K562 (cell line): ENCODE results near the gene PRMT7. TPM values are rescaled to one million over a fixed set of nuclear protein-coding genes. Genes with fewer than 3 reads are reported as not detected.

ENCODE experiments used
- BRCA1 ChIP-seq, 2 experiments: fragments of 450-650 bp in 1 of 2; sonication (generic) in 1 of 2; formaldehyde crosslinking in 1 of 2; IDR thresholded peaks; 2 replicates each; pipeline versions ENCODE4 v1.5.0 to v1.6.1; 2017 to 2020; ENCODE audit warnings: mild to moderate bottlenecking in 1 of 2, missing genetic modification reagents in 1 of 2
- CBX2 ChIP-seq: fragments of 200-600 bp; sonication (generic); IDR thresholded peaks from one replicate; pipeline ENCODE4 v1.6.1; 2012; ENCODE audit warnings: mild to moderate bottlenecking, low read length, inconsistent platforms; ENCODE audit not compliant: insufficient read depth, poor library complexity, severe bottlenecking
- CBX3 ChIP-seq, 2 experiments: IDR thresholded peaks; 1 replicate in 1 of 2; 2 replicates in 1 of 2; pipeline ENCODE4 v1.6.1; 2012; ENCODE audit warnings: inconsistent platforms in 2 of 2, low read length in 2 of 2, borderline replicate concordance in 1 of 2, control low read depth in 1 of 2
- DEAF1 ChIP-seq: fragments of 450-650 bp; formaldehyde crosslinking; IDR thresholded peaks from 2 replicates; pipeline ENCODE4 v1.4.0; 2020; ENCODE audit warnings: mild to moderate bottlenecking, moderate library complexity
- ETV1 ChIP-seq: fragments of 450-650 bp; conservative IDR thresholded peaks from 2 replicates; pipeline ENCODE4 v1.6.1; 2016; ENCODE audit warnings: missing genetic modification characterization, control low read depth, low read depth, missing compliant biosample characterization
- HDAC6 ChIP-seq: IDR thresholded peaks from 2 replicates; pipeline ENCODE4 v1.6.1; 2012; ENCODE audit warnings: low read depth, mild to moderate bottlenecking, control low read depth, inconsistent platforms, low read length, moderate library complexity
- MAFK ChIP-seq: IDR thresholded peaks from 2 replicates; pipeline ENCODE4 v1.6.1; 2011; ENCODE audit warnings: low read length, improper control_type of control experiment
- MCM2 ChIP-seq: fragments of 450-650 bp; IDR thresholded peaks from 2 replicates; pipeline ENCODE4 v1.6.1; 2017; ENCODE audit warnings: low read depth, mild to moderate bottlenecking
- PCBP1 ChIP-seq: fragments of 200-400 bp; formaldehyde crosslinking; IDR thresholded peaks from 2 replicates; pipeline ENCODE4 v1.6.1; 2018; ENCODE audit warnings: mild to moderate bottlenecking, low read depth, low read length; ENCODE audit not compliant: poor library complexity, severe bottlenecking
- PYGO2 ChIP-seq: fragments of 450-650 bp; IDR thresholded peaks from 2 replicates; pipeline ENCODE4 v1.6.1; 2016; ENCODE audit warnings: mild to moderate bottlenecking, missing genetic modification characterization, moderate library complexity, missing compliant biosample characterization
- RB1 ChIP-seq: fragments of 450-650 bp; IDR thresholded peaks from 2 replicates; pipeline ENCODE4 v1.6.1; 2017; ENCODE audit warnings: low read depth, mild to moderate bottlenecking
- TAF7 ChIP-seq: fragments of 450-650 bp; IDR thresholded peaks from 2 replicates; pipeline ENCODE4 v1.6.1; 2016; ENCODE audit warnings: missing genetic modification characterization, missing compliant biosample characterization
- TFAM ChIP-seq: fragments of 250-450 bp; sonication (Bioruptor Pico); conservative IDR thresholded peaks from 2 replicates; pipeline ENCODE4 v1.5.0; 2021; ENCODE audit warnings: mild to moderate bottlenecking, moderate library complexity
- TFAP4 ChIP-seq: sonication (generic); formaldehyde crosslinking; IDR thresholded peaks from 2 replicates; pipeline ENCODE4 v1.8.0; 2022; ENCODE audit warnings: missing genetic modification reagents, mild to moderate bottlenecking, moderate library complexity, borderline replicate concordance
- polyA plus RNA-seq, 8 experiments: library from polyadenylated mRNA; depleted of rRNA in 4 of 8; stranded (reverse) in 5 of 8; unstranded in 3 of 8; fragments of >200 nt; fragmentation: Nextera tagmentation in 2 of 8; fragmentation: Illumina TruSeq in 1 of 8; extraction: Ambion mirVana in 2 of 8; extraction: Trizol in 1 of 8; gene quantifications; 2 replicates each; pipeline versions ENCODE4 v1.2.1 to v1.2.3, GENCODE V29; 2011 to 2014; ENCODE audit warnings: inconsistent platforms in 1 of 8, missing spikeins in 1 of 8
- total RNA-seq, 7 experiments: library from RNA; depleted of rRNA in 6 of 7; stranded (reverse); fragments of >200 nt in 6 of 7; fragmentation: Illumina TruSeq in 2 of 7; extraction: Trizol in 2 of 7; gene quantifications; 2 replicates each; pipeline versions ENCODE4 v1.2.1 to v1.2.3, GENCODE V29; 2011 to 2021; ENCODE audit warnings: low replicate concordance in 1 of 7
- TF ChIP-seq, protein P1 (sequence below): fragments of 450-650 bp; conservative IDR thresholded peaks from 2 replicates; pipeline ENCODE4 v1.6.1; 2016; ENCODE audit warnings: missing genetic modification characterization, low read depth, mild to moderate bottlenecking, missing compliant biosample characterization, moderate library complexity
- TF ChIP-seq, protein P2 (sequence below): sonication (generic); formaldehyde crosslinking; IDR thresholded peaks from 2 replicates; pipeline ENCODE4 v1.9.0; 2022; ENCODE audit warnings: mild to moderate bottlenecking, missing genetic modification reagents
- TF ChIP-seq, protein P3 (sequence below): fragments of 450-650 bp; formaldehyde crosslinking; IDR thresholded peaks from 2 replicates; pipeline ENCODE4 v1.4.0; 2020; ENCODE audit warnings: mild to moderate bottlenecking
- TF ChIP-seq, protein P4 (sequence below): fragments of 450-650 bp; IDR thresholded peaks from 2 replicates; pipeline ENCODE4 v1.6.1; 2018; ENCODE audit not compliant: partially characterized antibody

Gene PRMT7
- total and polyA plus RNA-seq, 9 of the 15 experiments (the other 6 are each of a cell fraction or from before 2014, with no cell fraction given), result 6.4 to 88.8 (median 73.1) TPM

GRCh38 chr16:68310774-68311511 lies at the start of gene PRMT7, which contains the start of gene SLC7A6OS (continued):
- TF ChIP-seq DEAF1 (CRISPR knock-in tag) (no peak), PCBP1 (peak; percentile 89), TAF7 (peak; percentile 53; the same call in 1 of the 2 replicates), RB1 (peak; percentile 90), PYGO2 (no peak), ETV1 (peak; percentile 72), HDAC6 (no peak), BRCA1 (IDR thresholded peaks at IDR 0.05) (no peak), BRCA1 (CRISPR knock-in tag; IDR thresholded peaks at IDR 0.05) (no peak), CBX3 (IDR thresholded peaks at IDR 0.05; ENCODE audit: borderline replicate concordance in 1 of 2, low read length in 2 of 2) (peak in 1 of 2 experiments; percentile 82; a peak in 1 of 3 replicates), TFAM (CRISPR knock-in tag) (no peak), CBX2 (no peak), MCM2 (no peak), TFAP4 (CRISPR knock-in tag) (peak; percentile 90), MAFK (no peak)
- TF ChIP-seq, protein P1, sequence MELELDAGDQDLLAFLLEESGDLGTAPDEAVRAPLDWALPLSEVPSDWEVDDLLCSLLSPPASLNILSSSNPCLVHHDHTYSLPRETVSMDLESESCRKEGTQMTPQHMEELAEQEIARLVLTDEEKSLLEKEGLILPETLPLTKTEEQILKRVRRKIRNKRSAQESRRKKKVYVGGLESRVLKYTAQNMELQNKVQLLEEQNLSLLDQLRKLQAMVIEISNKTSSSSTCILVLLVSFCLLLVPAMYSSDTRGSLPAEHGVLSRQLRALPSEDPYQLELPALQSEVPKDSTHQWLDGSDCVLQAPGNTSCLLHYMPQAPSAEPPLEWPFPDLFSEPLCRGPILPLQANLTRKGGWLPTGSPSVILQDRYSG (tag), result no peak
- TF ChIP-seq, protein P2, sequence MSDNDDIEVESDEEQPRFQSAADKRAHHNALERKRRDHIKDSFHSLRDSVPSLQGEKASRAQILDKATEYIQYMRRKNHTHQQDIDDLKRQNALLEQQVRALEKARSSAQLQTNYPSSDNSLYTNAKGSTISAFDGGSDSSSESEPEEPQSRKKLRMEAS (CRISPR knock-in tag), result peak; percentile 97
- TF ChIP-seq, protein P3, sequence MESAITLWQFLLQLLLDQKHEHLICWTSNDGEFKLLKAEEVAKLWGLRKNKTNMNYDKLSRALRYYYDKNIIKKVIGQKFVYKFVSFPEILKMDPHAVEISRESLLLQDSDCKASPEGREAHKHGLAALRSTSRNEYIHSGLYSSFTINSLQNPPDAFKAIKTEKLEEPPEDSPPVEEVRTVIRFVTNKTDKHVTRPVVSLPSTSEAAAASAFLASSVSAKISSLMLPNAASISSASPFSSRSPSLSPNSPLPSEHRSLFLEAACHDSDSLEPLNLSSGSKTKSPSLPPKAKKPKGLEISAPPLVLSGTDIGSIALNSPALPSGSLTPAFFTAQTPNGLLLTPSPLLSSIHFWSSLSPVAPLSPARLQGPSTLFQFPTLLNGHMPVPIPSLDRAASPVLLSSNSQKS (CRISPR knock-in tag), result no peak
- TF ChIP-seq, protein P4, sequence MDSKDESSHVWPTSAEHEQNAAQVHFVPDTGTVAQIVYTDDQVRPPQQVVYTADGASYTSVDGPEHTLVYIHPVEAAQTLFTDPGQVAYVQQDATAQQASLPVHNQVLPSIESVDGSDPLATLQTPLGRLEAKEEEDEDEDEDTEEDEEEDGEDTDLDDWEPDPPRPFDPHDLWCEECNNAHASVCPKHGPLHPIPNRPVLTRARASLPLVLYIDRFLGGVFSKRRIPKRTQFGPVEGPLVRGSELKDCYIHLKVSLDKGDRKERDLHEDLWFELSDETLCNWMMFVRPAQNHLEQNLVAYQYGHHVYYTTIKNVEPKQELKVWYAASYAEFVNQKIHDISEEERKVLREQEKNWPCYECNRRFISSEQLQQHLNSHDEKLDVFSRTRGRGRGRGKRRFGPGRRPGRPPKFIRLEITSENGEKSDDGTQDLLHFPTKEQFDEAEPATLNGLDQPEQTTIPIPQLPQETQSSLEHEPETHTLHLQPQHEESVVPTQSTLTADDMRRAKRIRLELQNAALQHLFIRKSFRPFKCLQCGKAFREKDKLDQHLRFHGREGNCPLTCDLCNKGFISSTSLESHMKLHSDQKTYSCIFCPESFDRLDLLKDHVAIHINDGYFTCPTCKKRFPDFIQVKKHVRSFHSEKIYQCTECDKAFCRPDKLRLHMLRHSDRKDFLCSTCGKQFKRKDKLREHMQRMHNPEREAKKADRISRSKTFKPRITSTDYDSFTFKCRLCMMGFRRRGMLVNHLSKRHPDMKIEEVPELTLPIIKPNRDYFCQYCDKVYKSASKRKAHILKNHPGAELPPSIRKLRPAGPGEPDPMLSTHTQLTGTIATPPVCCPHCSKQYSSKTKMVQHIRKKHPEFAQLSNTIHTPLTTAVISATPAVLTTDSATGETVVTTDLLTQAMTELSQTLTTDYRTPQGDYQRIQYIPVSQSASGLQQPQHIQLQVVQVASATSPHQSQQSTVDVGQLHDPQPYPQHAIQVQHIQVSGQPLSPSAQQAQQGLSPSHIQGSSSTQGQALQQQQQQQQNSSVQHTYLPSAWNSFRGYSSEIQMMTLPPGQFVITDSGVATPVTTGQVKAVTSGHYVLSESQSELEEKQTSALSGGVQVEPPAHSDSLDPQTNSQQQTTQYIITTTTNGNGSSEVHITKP, result peak; percentile 49
